ENCODE measurements around the gene VCP.

VCP gene

GRCh38 chr9:35044071-35044470, 28.4 kb downstream of the VCP start:
- POLR2A ChIA-PET (ENCODE audit: low non-redundant PET) = no interaction called here
- CTCF ChIA-PET = interaction anchor here (1.3 kb wide), 1 partner anchor 144 kb away, joined by 6 read pairs; no protein-coding TSS in a partner anchor

GRCh38 chr9:35042891-35043545, 29.4 kb downstream of the VCP start:
- DNase-seq (ENCODE audit: low spot score) = no peak
- CTCF ChIA-PET = interaction anchor here (0.6 to 1.4 kb wide), 3 partner anchors 9 to 141 kb away, joined by 3 to 10 read pairs (median 5); partner anchors contain the start of gene PIGO
- peak overlapping the region; percentile 8; the same call in 1 of the 2 replicates for H3K27ac ChIP-seq
- no peak for TF ChIP-seq CTCF (conservative IDR thresholded peaks at IDR 0.05; ENCODE audit: low read depth)
- POLR2A ChIA-PET (ENCODE audit: low non-redundant PET) = no interaction called here

More at GRCh38 chr9:35044071-35044470, 28.4 kb downstream of the VCP start:
- no peak for DNase-seq (ENCODE audit: low spot score)
- H3K27ac ChIP-seq = no peak overlapping the region
- TF ChIP-seq CTCF (conservative IDR thresholded peaks at IDR 0.05; ENCODE audit: low read depth) = no peak

GRCh38 chr9:35042081-35042604, 30.3 kb downstream of the VCP start:
- TF ChIP-seq CTCF (conservative IDR thresholded peaks at IDR 0.05; ENCODE audit: low read depth) = no peak

GRCh38 chr9:35035851-35036701, 36.3 kb downstream of the VCP start:
- H3K27ac ChIP-seq = peak overlapping the region; percentile 24
- CTCF ChIA-PET = no interaction called here
- no peak for TF ChIP-seq CTCF (conservative IDR thresholded peaks at IDR 0.05; ENCODE audit: low read depth)
- DNase-seq (ENCODE audit: low spot score) = no peak
- POLR2A ChIA-PET (ENCODE audit: low non-redundant PET) = no interaction called here

More at GRCh38 chr9:35042081-35042604, 30.3 kb downstream of the VCP start:
- peak overlapping the region; percentile 39 for H3K27ac ChIP-seq
- ChIA-PET CTCF (interaction anchor here (0.9 to 1.4 kb wide), 3 partner anchors 9 to 282 kb away, joined by 3 to 10 read pairs (median 4); partner anchors contain the start of gene PIGO), POLR2A (ENCODE audit: low non-redundant PET) (no interaction called here)
- peak; percentile 25 for DNase-seq (ENCODE audit: low spot score)

- no peak for DNase-seq (ENCODE audit: low spot score)
- CTCF ChIA-PET = interaction anchor here (0.6 to 1.4 kb wide), 2 partner anchors 10 to 18 kb away, joined by 3 to 6 read pairs; no protein-coding TSS in a partner anchor
- no peak for TF ChIP-seq CTCF (conservative IDR thresholded peaks at IDR 0.05; ENCODE audit: low read depth)
- H3K27ac ChIP-seq = no peak overlapping the region
- POLR2A ChIA-PET (ENCODE audit: low non-redundant PET) = no interaction called here
These were observed 39.3 kb downstream of the VCP start for GRCh38 chr9:35033101-35033500.

GRCh38 chr9:35029852-35030251, 42.6 kb downstream of the VCP start:
- TF ChIP-seq CTCF (conservative IDR thresholded peaks at IDR 0.05; ENCODE audit: low read depth) = no peak
- DNase-seq (ENCODE audit: low spot score) = no peak
- no peak overlapping the region for H3K27ac ChIP-seq
- ChIA-PET POLR2A (ENCODE audit: low non-redundant PET) (no interaction called here), CTCF (no interaction called here)
